Activated CD8-positive, alpha-beta memory T cell treated with anti-CD3 and anti-CD28 coated beads, Interleukin-2, amount 50 U/mL, for 24 hours (primary cell): Measurements from ENCODE around the gene NUDT21.

Experiments used
- DNase-seq: peaks from one replicate; pipeline ENCODE4 v3.0.0-alpha.2; 2020; ENCODE audit errors: extremely low read depth

The NUDT21 gene

GRCh38 chr16:56462064-56462796 is 11.1 kb upstream of the NUDT21 start:
- DNase-seq: no peak

- DNase-seq: no peak
These were observed 9.0 kb upstream of the NUDT21 start for GRCh38 chr16:56460101-56460500.

- no peak for DNase-seq
These were observed 6.9 kb upstream of the NUDT21 start for GRCh38 chr16:56457927-56458470.

- DNase-seq: no peak
These were observed 889 bp upstream of the NUDT21 start for GRCh38 chr16:56451753-56452689.

- DNase-seq: no peak
These were observed 702 bp downstream of the NUDT21 start for GRCh38 chr16:56450275-56450985.

GRCh38 chr16:56448005-56448404 is 3.1 kb downstream of the NUDT21 start:
- no peak for DNase-seq

GRCh38 chr16:56447286-56447685 is 3.8 kb downstream of the NUDT21 start:
- DNase-seq: no peak

GRCh38 chr16:56438038-56438437 is 13.1 kb downstream of the NUDT21 start:
- no peak for DNase-seq

- no peak for DNase-seq
These were observed 14.9 kb downstream of the NUDT21 start for GRCh38 chr16:56436258-56436657.

- DNase-seq: no peak
These were observed 23.0 kb downstream of the NUDT21 start for GRCh38 chr16:56428091-56428490.

GRCh38 chr16:56426585-56426984 is 24.5 kb downstream of the NUDT21 start:
- no peak for DNase-seq

GRCh38 chr16:56425439-56425832 is 25.7 kb downstream of the NUDT21 start, which contains the start of gene AMFR:
Gene AMFR (minus strand): TSS chr16:56425545. CDS start chr16:56425327, 218 bp downstream.
- DNase-seq: no peak

- DNase-seq: no peak
These were observed 26.2 kb downstream of the NUDT21 start for GRCh38 chr16:56424791-56425438.

GRCh38 chr16:56424404-56424764 is 26.7 kb downstream of the NUDT21 start:
- DNase-seq: no peak

- DNase-seq: no peak
These were observed 27.3 kb downstream of the NUDT21 start for GRCh38 chr16:56423584-56424403.

- DNase-seq: no peak
These were observed 28.2 kb downstream of the NUDT21 start for GRCh38 chr16:56422896-56423441.

- DNase-seq: no peak
These were observed 29.0 kb downstream of the NUDT21 start for GRCh38 chr16:56421976-56422669.

- no peak for DNase-seq
These were observed 29.8 kb downstream of the NUDT21 start for GRCh38 chr16:56421313-56421712.

GRCh38 chr16:56420613-56421012 is 30.5 kb downstream of the NUDT21 start:
- DNase-seq: no peak
